ENCODE data around the gene COPS7B.

Gene COPS7B

DNA sequence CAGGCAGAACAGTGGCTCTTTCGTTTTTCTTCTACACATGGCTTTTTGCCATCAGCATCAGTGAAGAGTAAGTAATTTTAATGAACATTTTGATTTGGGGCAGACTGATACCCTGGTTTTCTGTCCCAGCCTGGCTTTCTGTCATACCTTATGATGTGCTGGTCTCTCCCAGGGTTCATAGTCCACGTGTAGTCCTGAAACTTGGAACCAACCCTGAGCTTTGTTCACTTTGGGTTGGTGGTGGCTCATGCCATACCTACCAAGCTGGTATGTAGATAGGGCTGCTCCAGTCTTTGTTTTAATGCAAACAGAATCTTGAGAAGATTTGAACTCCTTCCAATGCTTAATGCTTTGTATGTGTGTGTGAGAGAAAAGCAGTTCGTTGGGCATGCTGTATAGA lies 4.9 kb downstream of the COPS7B start:
- Histone ChIP-seq H3K4me3 (ENCODE audit: low read length) (no peak overlapping the region), H3K79me2 (ENCODE audit: control insufficient read depth, low read length) (peaks cover 72% of the 10 kb centered on the region), H3K9me3 (ENCODE audit: control insufficient read depth, insufficient read depth, low read length) (no peaks in the 10 kb centered on the region), H3K4me1 (ENCODE audit: control insufficient read depth, low read length) (peaks cover 12% of the 10 kb centered on the region), H3F3A (ENCODE audit: control insufficient read depth, insufficient read depth) (no peaks in the 10 kb centered on the region), H3K36me3 (ENCODE audit: control insufficient read depth, low read length) (peaks cover 65% of the 10 kb centered on the region), H4K20me1 (ENCODE audit: control insufficient read depth, insufficient read depth, low read depth, low read length) (peaks cover 10% of the 10 kb centered on the region), H3K9me2 (replicated peaks; ENCODE audit: control insufficient read depth, low read length) (no peaks in the 10 kb centered on the region), H3K27ac (ENCODE audit: low read depth, low read length) (no peak overlapping the region), H3K4me2 (ENCODE audit: low read length) (no peak overlapping the region), H3K27me3 (ENCODE audit: control insufficient read depth, low read length) (no peaks in the 10 kb centered on the region)
- TF ChIP-seq, protein P1, sequence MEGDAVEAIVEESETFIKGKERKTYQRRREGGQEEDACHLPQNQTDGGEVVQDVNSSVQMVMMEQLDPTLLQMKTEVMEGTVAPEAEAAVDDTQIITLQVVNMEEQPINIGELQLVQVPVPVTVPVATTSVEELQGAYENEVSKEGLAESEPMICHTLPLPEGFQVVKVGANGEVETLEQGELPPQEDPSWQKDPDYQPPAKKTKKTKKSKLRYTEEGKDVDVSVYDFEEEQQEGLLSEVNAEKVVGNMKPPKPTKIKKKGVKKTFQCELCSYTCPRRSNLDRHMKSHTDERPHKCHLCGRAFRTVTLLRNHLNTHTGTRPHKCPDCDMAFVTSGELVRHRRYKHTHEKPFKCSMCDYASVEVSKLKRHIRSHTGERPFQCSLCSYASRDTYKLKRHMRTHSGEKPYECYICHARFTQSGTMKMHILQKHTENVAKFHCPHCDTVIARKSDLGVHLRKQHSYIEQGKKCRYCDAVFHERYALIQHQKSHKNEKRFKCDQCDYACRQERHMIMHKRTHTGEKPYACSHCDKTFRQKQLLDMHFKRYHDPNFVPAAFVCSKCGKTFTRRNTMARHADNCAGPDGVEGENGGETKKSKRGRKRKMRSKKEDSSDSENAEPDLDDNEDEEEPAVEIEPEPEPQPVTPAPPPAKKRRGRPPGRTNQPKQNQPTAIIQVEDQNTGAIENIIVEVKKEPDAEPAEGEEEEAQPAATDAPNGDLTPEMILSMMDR (IDR thresholded peaks at IDR 0.05; ENCODE audit: low read depth, low read length, poor library complexity, severe bottlenecking) = no peak
- no peak for TF ChIP-seq EZH2phosphoT487 (IDR thresholded peaks at IDR 0.05; ENCODE audit: borderline replicate concordance, low read length)

DNA sequence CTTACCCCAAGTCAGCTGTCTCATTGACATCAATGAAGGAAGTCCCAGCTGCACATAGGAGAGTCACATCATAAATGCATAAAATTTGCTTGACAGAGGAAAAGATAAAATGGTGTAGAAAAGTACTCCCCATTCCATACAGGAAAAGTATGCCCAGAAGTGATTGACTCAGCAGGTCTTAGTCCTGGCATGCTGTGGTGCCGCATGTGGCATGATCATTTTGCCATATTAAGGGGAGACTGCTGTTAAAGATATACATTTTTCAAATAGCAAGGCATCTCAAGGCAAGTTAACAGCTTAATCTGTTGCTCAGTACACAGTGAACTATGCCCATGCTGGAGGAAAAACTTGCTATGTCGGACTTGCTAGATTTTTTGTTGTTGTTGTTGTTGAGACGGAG lies 8.1 kb downstream of the COPS7B start:
- TF ChIP-seq, protein P1 (IDR thresholded peaks at IDR 0.05; ENCODE audit: low read depth, low read length, poor library complexity, severe bottlenecking) = no peak
- TF ChIP-seq EZH2phosphoT487 (IDR thresholded peaks at IDR 0.05; ENCODE audit: borderline replicate concordance, low read length) = no peak
- Histone ChIP-seq H3K79me2 (ENCODE audit: control insufficient read depth, low read length) (peaks cover 45% of the 10 kb centered on the region), H3K9me3 (ENCODE audit: control insufficient read depth, insufficient read depth, low read length) (no peaks in the 10 kb centered on the region), H3K27ac (ENCODE audit: low read depth, low read length) (no peak overlapping the region), H4K20me1 (ENCODE audit: control insufficient read depth, insufficient read depth, low read depth, low read length) (no peaks in the 10 kb centered on the region; the same call in 1 of the 2 replicates), H3K27me3 (ENCODE audit: control insufficient read depth, low read length) (no peaks in the 10 kb centered on the region), H3K36me3 (ENCODE audit: control insufficient read depth, low read length) (peaks cover 80% of the 10 kb centered on the region), H3K4me1 (ENCODE audit: control insufficient read depth, low read length) (no peaks in the 10 kb centered on the region), H3K4me2 (ENCODE audit: low read length) (no peak overlapping the region), H3F3A (ENCODE audit: control insufficient read depth, insufficient read depth) (0 out of 2 replicates have a peak, but pooled peaks cover 2% of the 10 kb centered on the region), H3K4me3 (ENCODE audit: low read length) (no peak overlapping the region), H3K9me2 (replicated peaks; ENCODE audit: control insufficient read depth, low read length) (no peaks in the 10 kb centered on the region)

DNA sequence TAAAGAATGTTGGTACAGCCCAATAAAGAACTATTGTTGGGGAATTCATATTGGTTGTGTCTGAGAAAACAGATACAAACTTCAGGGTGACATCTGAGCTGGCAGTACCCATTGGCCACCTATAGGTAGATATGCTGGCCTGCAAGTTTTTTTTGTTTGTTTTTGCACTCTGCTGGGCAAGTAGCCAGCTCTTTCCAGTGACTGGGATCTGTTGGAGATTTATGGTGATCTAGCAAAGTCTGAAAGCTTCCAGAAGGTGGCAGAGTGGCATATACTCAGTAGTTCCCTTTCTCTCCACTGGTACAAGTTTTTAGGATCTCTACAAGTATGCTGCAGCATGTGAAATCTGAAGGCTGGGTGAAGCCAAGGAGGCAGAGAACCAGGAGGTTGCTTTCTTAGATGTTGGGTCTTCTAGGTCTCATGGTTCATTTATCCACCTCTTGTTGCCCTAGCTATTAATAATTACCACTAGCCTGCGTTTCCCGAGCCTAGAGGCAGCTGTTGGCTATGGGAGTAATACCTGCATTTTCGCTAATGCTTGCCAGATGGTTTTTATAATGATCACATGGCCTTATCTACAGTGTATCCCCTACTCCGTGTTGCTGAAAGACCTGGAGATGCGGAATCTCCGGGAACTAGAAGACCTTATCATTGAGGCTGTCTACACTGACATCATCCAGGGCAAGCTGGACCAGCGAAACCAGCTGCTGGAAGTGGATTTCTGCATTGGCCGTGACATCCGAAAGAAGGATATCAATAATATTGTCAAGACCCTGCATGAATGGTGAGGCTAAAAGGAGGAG lies 9.5 kb downstream of the COPS7B start:
- Histone ChIP-seq H3K27ac (ENCODE audit: low read depth, low read length) (no peak overlapping the region), H3K9me2 (replicated peaks; ENCODE audit: control insufficient read depth, low read length) (no peaks in the 10 kb centered on the region), H3K4me1 (ENCODE audit: control insufficient read depth, low read length) (no peaks in the 10 kb centered on the region), H3K27me3 (ENCODE audit: control insufficient read depth, low read length) (no peaks in the 10 kb centered on the region), H3F3A (ENCODE audit: control insufficient read depth, insufficient read depth) (0 out of 2 replicates have a peak, but pooled peaks cover 4% of the 10 kb centered on the region), H3K4me2 (ENCODE audit: low read length) (no peak overlapping the region), H3K36me3 (ENCODE audit: control insufficient read depth, low read length) (peaks cover 82% of the 10 kb centered on the region), H4K20me1 (ENCODE audit: control insufficient read depth, insufficient read depth, low read depth, low read length) (no peaks in the 10 kb centered on the region; the same call in 1 of the 2 replicates), H3K9me3 (ENCODE audit: control insufficient read depth, insufficient read depth, low read length) (no peaks in the 10 kb centered on the region), H3K79me2 (ENCODE audit: control insufficient read depth, low read length) (peaks cover 33% of the 10 kb centered on the region), H3K4me3 (ENCODE audit: low read length) (no peak overlapping the region)
- TF ChIP-seq EZH2phosphoT487 (IDR thresholded peaks at IDR 0.05; ENCODE audit: borderline replicate concordance, low read length) = no peak
- TF ChIP-seq, protein P1 (IDR thresholded peaks at IDR 0.05; ENCODE audit: low read depth, low read length, poor library complexity, severe bottlenecking) = peak; percentile 14
